Thoracic aorta (tissue), 2 donors: ENCODE data around the gene DLGAP1. TPM values are rescaled to one million over a fixed set of nuclear protein-coding genes. Genes with fewer than 3 reads are reported as not detected.
"Not testable (repeated sequence)": the region's sequence is repeated elsewhere in the genome, so short reads cannot be mapped to it uniquely, and the experiment has no call there.

ENCODE experiments used
- ATAC-seq: fragments of 150-250 bp; one replicate; pipeline ENCODE4 v1.8.0; 2017; ENCODE audit warnings: low read depth; ENCODE audit not compliant: insufficient number of reproducible peaks, low FRiP score
- DNase-seq: peaks from one replicate; pipeline ENCODE4 v3.0.0-alpha.2; 2020; ENCODE audit warnings: low spot score
- H3K27ac ChIP-seq, 2 donors: fragments of 200-600 bp; sonication (generic); 1 replicate in 1 of 2; 2 replicates in 1 of 2; pipeline ENCODE4 v1.5.1; 2016; ENCODE audit warnings: mild to moderate bottlenecking in 2 of 2, moderate library complexity in 2 of 2
- H3K27me3 ChIP-seq: fragments of 200-600 bp; sonication (generic); replicated peaks from 2 replicates; pipeline ENCODE4 v1.6.0; 2016; ENCODE audit warnings: mild to moderate bottlenecking; ENCODE audit not compliant: insufficient read depth
- H3K36me3 ChIP-seq: fragments of 200-600 bp; sonication (generic); one replicate; pipeline ENCODE4 v1.5.1; 2016
- H3K4me1 ChIP-seq, 2 donors: fragments of 200-600 bp; sonication (generic); 1 replicate in 1 of 2; 2 replicates in 1 of 2; pipeline versions ENCODE4 v1.5.1 to v1.6.0; 2016; ENCODE audit warnings: low read depth in 2 of 2, mild to moderate bottlenecking in 1 of 2; ENCODE audit not compliant: control insufficient read depth in 1 of 2
- H3K4me3 ChIP-seq: fragments of 200-600 bp; sonication (generic); 2 replicates; pipeline ENCODE4 v1.5.1; 2016; ENCODE audit warnings: mild to moderate bottlenecking
- H3K9me3 ChIP-seq: fragments of 200-600 bp; sonication (generic); 2 replicates; pipeline ENCODE4 v1.5.1; 2016
- CTCF ChIP-seq: fragments of 200-600 bp; sonication (generic); IDR thresholded peaks from one replicate; pipeline ENCODE4 v1.5.1; 2019; ENCODE audit warnings: antibody characterized with exemption
- total RNA-seq, 2 donors: library from RNA; depleted of rRNA; stranded (reverse); fragments of >200 nt; gene quantifications; one replicate each; pipeline versions ENCODE4 v1.1.0 to v1.2.3, GENCODE V29; 2016

DLGAP1 gene
- total RNA-seq, 2 donors from 2014 or later, result 7.3 to 19.0 TPM

- H3K27me3 ChIP-seq, result no peaks in the 10 kb centered on the region
- TF ChIP-seq CTCF, result no peak
- no peaks in the 10 kb centered on the region for H3K36me3 ChIP-seq
- DNase-seq (no peak), ATAC-seq (no peak)
- peaks cover 7% of the 10 kb centered on the region for H3K9me3 ChIP-seq
- H3K4me1 ChIP-seq, result no peaks in the 10 kb centered on the region
- no peak overlapping the region for H3K27ac ChIP-seq
- H3K4me3 ChIP-seq, result no peak overlapping the region
These were observed 394.5 kb downstream of the DLGAP1 start for GRCh38 chr18:4060427-4061281.

GRCh38 chr18:4058179-4058578, 396.9 kb downstream of the DLGAP1 start:
- no peak for TF ChIP-seq CTCF
- Histone ChIP-seq H3K4me3 (no peak overlapping the region), H3K4me1 (no peaks in the 10 kb centered on the region), H3K27me3 (no peaks in the 10 kb centered on the region), H3K36me3 (no peaks in the 10 kb centered on the region), H3K27ac (no peak overlapping the region), H3K9me3 (peaks cover 7% of the 10 kb centered on the region)
- DNase-seq (no peak), ATAC-seq (no peak)

GRCh38 chr18:4040391-4041092, 414.6 kb downstream of the DLGAP1 start:
- TF ChIP-seq CTCF, result no peak
- ATAC-seq (no peak), DNase-seq (no peak)
- Histone ChIP-seq H3K9me3 (no peaks in the 10 kb centered on the region), H3K4me3 (no peak overlapping the region), H3K27ac (no peak overlapping the region), H3K36me3 (no peaks in the 10 kb centered on the region), H3K27me3 (no peaks in the 10 kb centered on the region), H3K4me1 (no peaks in the 10 kb centered on the region)

GRCh38 chr18:4035521-4035920, 419.6 kb downstream of the DLGAP1 start:
- Histone ChIP-seq H3K4me1 (no peaks in the 10 kb centered on the region), H3K9me3 (no peaks in the 10 kb centered on the region), H3K4me3 (no peak overlapping the region), H3K27me3 (no peaks in the 10 kb centered on the region), H3K27ac (no peak overlapping the region), H3K36me3 (no peaks in the 10 kb centered on the region)
- DNase-seq, result no peak
- TF ChIP-seq CTCF, result no peak
- ATAC-seq, result no peak

GRCh38 chr18:4034815-4035214, 420.3 kb downstream of the DLGAP1 start:
- not testable (repeated sequence) for DNase-seq, H3K4me3 ChIP-seq, H3K27ac ChIP-seq, H3K4me1 ChIP-seq, H3K9me3 ChIP-seq, ATAC-seq, H3K27me3 ChIP-seq, H3K36me3 ChIP-seq
